GM12878 (cell line): ENCODE results near the gene GNAQ. TPM values are rescaled to one million over a fixed set of nuclear protein-coding genes. Genes with fewer than 3 reads are reported as not detected.
A peak's percentile ranks its signal among the peaks of the same experiment; 100 is the strongest.

Experiments used
- ATAC-seq: fragments of 200-7000 bp; cut with Tn5 transposase; 3 replicates; pipeline ENCODE4 v1.9.1; 2020; ENCODE audit warnings: mild to moderate bottlenecking, moderate library complexity
- BruUV-seq: library from RNA; stranded (reverse); fragments of 400-500 nt; replicated peaks from 2 replicates; lab custom pipeline; 2021; lab: Mats Ljungman, UMichigan
- CTCF ChIA-PET: fragments of 300-600 bp; sonication (Branson Sonifier 250); formaldehyde crosslinking; extraction: SDS; loops from one replicate; lab custom pipeline; 2021; ENCODE audit warnings: inconsistent platforms; lab: Yijun Ruan, JAX
- POLR2A ChIA-PET: fragments of 350-600 bp; formaldehyde crosslinking; extraction: SDS; loops from one replicate; lab custom pipeline; 2021; ENCODE audit warnings: inconsistent platforms; lab: Charles Lee
- RAD21 ChIA-PET: fragments of 300-600 bp; sonication (Branson Sonifier 250); formaldehyde crosslinking; loops from one replicate; lab custom pipeline; 2023; ENCODE audit warnings: antibody characterized with exemption; ENCODE audit not compliant: unreplicated experiment; lab: Charles Lee
- SMC1A ChIA-PET: fragments of 300-600 bp; sonication (Branson Sonifier 250); formaldehyde crosslinking; loops from one replicate; lab custom pipeline; 2023; ENCODE audit not compliant: unreplicated experiment, uncharacterized antibody; lab: Charles Lee
- DNase-seq: peaks from one replicate; pipeline ENCODE4 v3.0.0-alpha.2; 2011; ENCODE audit warnings: low read depth, low spot score
- FAIRE-seq: peaks from 3 replicates; lab custom pipeline; 2011; peaks lifted over from hg19 to GRCh38; lab: Jason Lieb, UNC
- H2AFZ ChIP-seq: 2 replicates; pipeline ENCODE4 v1.6.0; 2011; ENCODE audit warnings: low read depth, low read length, control low read depth; ENCODE audit not compliant: control insufficient read depth
- H3K27ac ChIP-seq: 2 replicates; pipeline ENCODE4 v1.5.1; 2011; ENCODE audit warnings: control low read depth; ENCODE audit not compliant: control insufficient read depth, insufficient read depth
- H3K27me3 ChIP-seq, 2 experiments: replicated peaks in 1 of 2; 2 replicates each; pipeline versions ENCODE4 v1.6.0 to v1.6.1; 2011; ENCODE audit warnings: low read length in 1 of 2; ENCODE audit not compliant: control insufficient read depth in 2 of 2, insufficient read depth in 2 of 2
- H3K36me3 ChIP-seq, 2 experiments: 2 replicates each; pipeline ENCODE4 v1.5.1; 2011; ENCODE audit warnings: low read length in 1 of 2; ENCODE audit not compliant: control insufficient read depth in 2 of 2, insufficient read depth in 2 of 2
- H3K4me1 ChIP-seq: 2 replicates; pipeline ENCODE4 v1.6.1; 2011; ENCODE audit warnings: mild to moderate bottlenecking, low read length, moderate library complexity, mixed read lengths; ENCODE audit not compliant: control insufficient read depth, insufficient read depth
- H3K4me2 ChIP-seq: 2 replicates; pipeline ENCODE4 v1.6.0; 2011; ENCODE audit warnings: control low read depth; ENCODE audit not compliant: control insufficient read depth, insufficient read depth
- H3K4me3 ChIP-seq: fragments of 200-600 bp; sonication (generic); 2 replicates; pipeline ENCODE4 v1.5.1; 2016
- H3K79me2 ChIP-seq: 2 replicates; pipeline ENCODE4 v1.6.0; 2011; ENCODE audit warnings: low read length; ENCODE audit not compliant: control insufficient read depth, insufficient read depth
- H3K9ac ChIP-seq: 2 replicates; pipeline ENCODE4 v1.8.0; 2011; ENCODE audit warnings: low read length, control low read depth, mixed read lengths; ENCODE audit not compliant: control insufficient read depth, insufficient read depth
- H3K9me3 ChIP-seq: replicated peaks from 3 replicates; pipeline ENCODE4 v1.5.1; 2011; ENCODE audit warnings: mild to moderate bottlenecking, low read length; ENCODE audit not compliant: control insufficient read depth, insufficient read depth
- H4K20me1 ChIP-seq: 2 replicates; pipeline ENCODE4 v1.6.0; 2011; ENCODE audit not compliant: control insufficient read depth, insufficient read depth
- BCL11A ChIP-seq: IDR thresholded peaks from 2 replicates; pipeline ENCODE4 v1.6.1; 2011; ENCODE audit warnings: low read depth, low read length
- BCL3 ChIP-seq: IDR thresholded peaks from 2 replicates; pipeline ENCODE4 v1.6.1; 2011; ENCODE audit warnings: borderline replicate concordance, low read depth, mild to moderate bottlenecking, moderate library complexity, low read length; ENCODE audit not compliant: insufficient read depth, poor library complexity, severe bottlenecking
- CHD2 ChIP-seq: IDR thresholded peaks from 2 replicates; pipeline ENCODE4 v1.6.1; 2011; ENCODE audit warnings: low read depth, low read length, improper control_type of control experiment, borderline replicate concordance
- E2F4 ChIP-seq: IDR thresholded peaks from 2 replicates; pipeline ENCODE4 v1.6.1; 2012; ENCODE audit warnings: low read depth, low read length, improper control_type of control experiment
- GABPA ChIP-seq: IDR thresholded peaks from 2 replicates; pipeline ENCODE4 v1.6.1; 2014; ENCODE audit warnings: antibody characterized with exemption, low read depth, mild to moderate bottlenecking, inconsistent platforms
- NKRF ChIP-seq: fragments of 450-650 bp; conservative IDR thresholded peaks from 2 replicates; pipeline ENCODE4 v1.6.1; 2017; ENCODE audit warnings: mild to moderate bottlenecking, moderate library complexity
- NR2F1 ChIP-seq: fragments of 450-650 bp; conservative IDR thresholded peaks from 2 replicates; pipeline ENCODE4 v1.6.1; 2017; ENCODE audit warnings: mild to moderate bottlenecking
- PAX5 ChIP-seq: IDR thresholded peaks from 2 replicates; pipeline ENCODE4 v1.6.1; 2011; ENCODE audit warnings: low read depth, low read length, borderline replicate concordance
- SKIL ChIP-seq: fragments of 450-650 bp; IDR thresholded peaks from 2 replicates; pipeline ENCODE4 v1.6.1; 2017; ENCODE audit warnings: mild to moderate bottlenecking, low read depth, inconsistent platforms; ENCODE audit not compliant: poor library complexity, severe bottlenecking
- TARDBP ChIP-seq: IDR thresholded peaks from 2 replicates; pipeline ENCODE4 v1.6.1; 2016; ENCODE audit warnings: borderline replicate concordance
- TBL1XR1 ChIP-seq: IDR thresholded peaks from 2 replicates; pipeline ENCODE4 v1.6.1; 2012; ENCODE audit warnings: low read depth, low read length, improper control_type of control experiment
- YBX1 ChIP-seq: fragments of 450-650 bp; IDR thresholded peaks from 2 replicates; pipeline ENCODE4 v1.6.1; 2016; ENCODE audit warnings: antibody characterized with exemption
- ZNF207 ChIP-seq: fragments of 450-650 bp; IDR thresholded peaks from 2 replicates; pipeline ENCODE4 v1.6.1; 2014; ENCODE audit warnings: antibody characterized with exemption, mild to moderate bottlenecking, borderline replicate concordance
- ZNF384 ChIP-seq: IDR thresholded peaks from 2 replicates; pipeline ENCODE4 v1.6.1; 2012; ENCODE audit warnings: low read depth, mild to moderate bottlenecking, low read length, improper control_type of control experiment, borderline replicate concordance
- WGBS: methylation state at CpG from one replicate; pipeline ENCODE4 v1.1.6; 2016; ENCODE audit warnings: low lambda C conversion rate; ENCODE audit not compliant: insufficient replicate concordance, insufficient coverage; ENCODE audit errors: missing lambda C conversion rate; 5-methylcytosine and 5-hydroxymethylcytosine counted together
- in situ Hi-C: fragments of 300-500 bp; cut with MboI; formaldehyde crosslinking; loops from 9 replicates; pipeline ENCODE4 v1.14.3; 2018; ENCODE audit warnings: mixed read lengths
- intact Hi-C: fragments of 100-400 bp; cut with micrococcal nuclease; formaldehyde crosslinking; loops from one replicate; pipeline ENCODE4 v1.14.2; 2022; ENCODE audit not compliant: unreplicated experiment
- polyA plus RNA-seq, 11 experiments: library from polyadenylated mRNA; depleted of rRNA in 4 of 11; unstranded in 6 of 11; stranded (reverse) in 5 of 11; fragments of >200 nt; fragmentation: Nextera tagmentation in 4 of 11; fragmentation: Illumina TruSeq in 1 of 11; extraction: Ambion mirVana in 4 of 11; extraction: Trizol in 1 of 11; gene quantifications; 1 replicate in 1 of 11; 2 replicates in 10 of 11; pipeline versions ENCODE4 v1.2.1 to v1.2.3, GENCODE V29; 2011 to 2016; ENCODE audit warnings: inconsistent platforms in 2 of 11, missing spikeins in 2 of 11, low read depth in 1 of 11
- total RNA-seq, 4 experiments: library from RNA; depleted of rRNA in 3 of 4; stranded (reverse); fragments of >200 nt in 3 of 4; fragmentation: Illumina TruSeq in 1 of 4; extraction: Trizol in 1 of 4; gene quantifications; 2 replicates each; pipeline versions ENCODE4 v1.2.1 to v1.2.3, GENCODE V29; 2013 to 2021

The GNAQ gene
- total and polyA plus RNA-seq, 10 of the 15 experiments (the other 5 are each of a cell fraction or from before 2014, with no cell fraction given), result 0.15 to 47.2 (median 0.49) TPM

- TF ChIP-seq ZNF207, result no peak
- no peak for TF ChIP-seq E2F4
- TF ChIP-seq GABPA, result no peak
- TF ChIP-seq BCL11A, result no peak
- TF ChIP-seq TBL1XR1, result no peak
- TF ChIP-seq TARDBP, result no peak
- TF ChIP-seq PAX5, result no peak
- TF ChIP-seq, all 136 proteins: peak for 0
Measured at GRCh38 chr9:77944556-77945243, 86.9 kb downstream of the GNAQ start (continued).

GRCh38 chr9:77943057-77943456, 88.6 kb downstream of the GNAQ start:
- H3K9ac ChIP-seq, result no peak overlapping the region
- H3K36me3 ChIP-seq, result no peaks in the 10 kb centered on the region
- BruUV-seq, result no TSS peak
- intact Hi-C loops, result no loop called here
- TF ChIP-seq ZNF384 (no peak), YBX1 (no peak), BCL3 (no peak), CHD2 (no peak), SKIL (no peak), NR2F1 (0 out of 2 replicates have a peak, but pooled peaks have one; percentile 19), NKRF (no peak)
- TF ChIP-seq, all 136 proteins: peak for 1
- H3K4me1 ChIP-seq, result no peaks in the 10 kb centered on the region
- ATAC-seq (no peak), DNase-seq (no peak), FAIRE-seq (no peak)
- in situ Hi-C loops, result no loop called here
- ChIA-PET POLR2A (interaction anchor here (0.6 kb wide), 1 partner anchor 62 kb away, joined by 4 read pairs; no protein-coding TSS in a partner anchor), RAD21 (interaction anchor here (0.9 to 1.3 kb wide), 2 partner anchors 13 to 33 kb away, joined by 3 to 4 read pairs; no protein-coding TSS in a partner anchor), SMC1A (interaction anchor here (1.6 kb wide), 1 partner anchor 12 kb away, joined by 6 read pairs; no protein-coding TSS in a partner anchor), CTCF (interaction anchor here (1.3 kb wide), 1 partner anchor 77 kb away, joined by 3 read pairs; no protein-coding TSS in a partner anchor)
- no peaks in the 10 kb centered on the region for H4K20me1 ChIP-seq
- H2AFZ ChIP-seq, result no peak overlapping the region
- H3K27me3 ChIP-seq, result no peaks in the 10 kb centered on the region
- no peak overlapping the region for H3K4me2 ChIP-seq
- H3K27ac ChIP-seq, result no peak overlapping the region
- H3K4me3 ChIP-seq, result no peak overlapping the region
- H3K79me2 ChIP-seq, result no peaks in the 10 kb centered on the region
- 70% methylated on average over 4 of the region's 4 CpGs for WGBS
- H3K9me3 ChIP-seq, result no peaks in the 10 kb centered on the region
